Spleen (tissue), 11 donors: Measurements from ENCODE around the gene ENPP5. TPM values are rescaled to one million over a fixed set of nuclear protein-coding genes. Genes with fewer than 3 reads are reported as not detected.
"Not testable (repeated sequence)": the region's sequence is repeated elsewhere in the genome, so short reads cannot be mapped to it uniquely, and the experiment has no call there.

Source experiments
- DNase-seq: peaks from one replicate; pipeline ENCODE4 v3.0.0-alpha.2; 2020
- H3K27ac ChIP-seq, 8 donors: fragments of 200-600 bp; sonication (generic) in 7 of 8; 1 replicate in 4 of 8; 2 replicates in 4 of 8; pipeline versions ENCODE4 v1.5.0 to v1.8.0; 2016 to 2021; ENCODE audit warnings: inconsistent platforms in 4 of 8, mild to moderate bottlenecking in 4 of 8, moderate library complexity in 1 of 8
- H3K27me3 ChIP-seq, 7 donors: fragments of 200-600 bp; sonication (generic) in 6 of 7; replicated peaks in 1 of 7; 1 replicate in 4 of 7; 2 replicates in 3 of 7; pipeline versions ENCODE4 v1.5.0 to v1.8.0; 2016 to 2021; ENCODE audit warnings: inconsistent platforms in 3 of 7, mild to moderate bottlenecking in 1 of 7
- H3K36me3 ChIP-seq, 6 donors: fragments of 200-600 bp; sonication (generic) in 5 of 6; 1 replicate in 4 of 6; 2 replicates in 2 of 6; pipeline versions ENCODE4 v1.5.0 to v1.8.0; 2016 to 2021; ENCODE audit warnings: inconsistent platforms in 2 of 6
- H3K4me1 ChIP-seq, 6 donors: fragments of 200-600 bp; sonication (generic) in 5 of 6; 1 replicate in 3 of 6; 2 replicates in 3 of 6; pipeline versions ENCODE4 v1.5.0 to v1.8.0; 2016 to 2021; ENCODE audit warnings: inconsistent platforms in 3 of 6
- H3K4me3 ChIP-seq, 8 donors: fragments of 200-600 bp; sonication (generic) in 7 of 8; 1 replicate in 4 of 8; 2 replicates in 4 of 8; pipeline versions ENCODE4 v1.5.0 to v1.8.0; 2016 to 2021; ENCODE audit warnings: inconsistent platforms in 4 of 8, mild to moderate bottlenecking in 4 of 8, moderate library complexity in 2 of 8
- H3K9me3 ChIP-seq, 8 donors: fragments of 200-600 bp; sonication (generic) in 7 of 8; 1 replicate in 4 of 8; 2 replicates in 4 of 8; pipeline versions ENCODE4 v1.5.0 to v1.8.0; 2016 to 2021; ENCODE audit warnings: inconsistent platforms in 4 of 8
- POLR2A ChIP-seq, 3 donors: fragments of 450-650 bp; IDR thresholded peaks; one replicate each; pipeline ENCODE4 v1.5.1; 2017; ENCODE audit warnings: antibody characterized with exemption in 3 of 3, mild to moderate bottlenecking in 1 of 3
- POLR2AphosphoS5 ChIP-seq, 3 donors: sonication (generic); formaldehyde crosslinking; IDR thresholded peaks; one replicate each; pipeline ENCODE4 v1.5.1; 2017; ENCODE audit warnings: antibody characterized with exemption in 3 of 3
- WGBS, 5 donors: extraction: QIAGEN DNeasy Blood & Tissue Kit in 3 of 5; methylation state at CpG; one replicate each; pipeline versions ENCODE4 v1.1.5 to v1.1.7; 2013 to 2018; 5-methylcytosine and 5-hydroxymethylcytosine counted together
- intact Hi-C: fragments of 100-400 bp; cut with DNase I; formaldehyde crosslinking; loops from one replicate; pipeline ENCODE4 v1.15.0; 2023; ENCODE audit warnings: low total_unique reads
- polyA plus RNA-seq, 3 donors: library from polyadenylated mRNA; stranded (reverse); fragments of 200-250 nt; gene quantifications; one replicate each; pipeline ENCODE4 v1.2.1, GENCODE V29; 2013
- total RNA-seq, 7 donors: library from RNA; depleted of rRNA in 3 of 7; stranded (reverse); fragments of >200 nt in 3 of 7; fragmentation: NEBNext Ultra II Directional in 4 of 7; extraction: Animal tissue kit (Norgen Biotek cat#: 25700) in 4 of 7; gene quantifications; one replicate each; pipeline versions ENCODE4 v1.1.0 to v1.2.1, GENCODE V29; 2016 to 2021
- TF ChIP-seq, protein P1 (sequence below), 11 experiments: fragments of 200-600 bp in 7 of 11; fragments of 450-650 bp in 4 of 11; sonication (generic) in 4 of 11; IDR thresholded peaks in 8 of 11; conservative IDR thresholded peaks in 3 of 11; 1 replicate in 7 of 11; 2 replicates in 4 of 11; pipeline versions ENCODE4 v1.4.0 to v1.8.0; 2016 to 2021; ENCODE audit warnings: antibody characterized with exemption in 11 of 11, inconsistent platforms in 4 of 11, mild to moderate bottlenecking in 1 of 11
- donor health status: healthy with polysubstance abuse.
- donor health status: DM: no; HTN: no; CAD: no; lungs with moderate emphysema.
- donor health status: DM: no; HTN: no; CAD: no.
- donor health status: Bipolar disorder and iron deficiency.
- donor health status: healthy.
- donor health status: DM: no; HTN: no; CAD: no.
- donor health status: DM: yes; HTN: yes; CAD: no.

Gene ENPP5
- total and polyA plus RNA-seq, 10 donors: 1.7 to 13.6 (median 5.5) TPM

DNA sequence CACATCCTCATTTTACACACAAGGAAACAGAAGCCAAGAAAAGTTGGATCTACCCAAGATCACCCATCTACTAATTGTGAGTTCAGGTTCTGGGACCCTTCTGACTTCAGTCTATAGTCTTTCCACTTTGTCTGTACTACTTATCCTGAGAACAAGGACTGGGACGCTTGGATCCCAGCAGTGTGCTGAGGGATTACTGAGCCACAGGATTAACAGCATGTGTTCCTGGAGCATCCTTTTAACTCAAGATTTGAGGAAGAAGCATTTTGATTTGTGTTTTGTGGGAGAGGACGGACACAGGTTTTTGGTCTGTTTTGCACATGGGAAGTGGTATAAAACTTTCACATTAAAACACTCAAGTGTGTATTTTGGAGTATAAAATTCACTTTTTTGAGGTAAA is 36.6 kb downstream of the ENPP5 start:
- H3K9me3 ChIP-seq: no peaks in the 10 kb centered on the region
- DNase-seq: no peak
- no peak overlapping the region for H3K27ac ChIP-seq
- no peak overlapping the region for H3K4me3 ChIP-seq
- no peaks in the 10 kb centered on the region for H3K36me3 ChIP-seq
- intact Hi-C loops: no loop called here
- peaks cover 9 to 65% (median 33%) of the 10 kb centered on the region in 6 donors for H3K4me1 ChIP-seq
- H3K27me3 ChIP-seq: no peaks in the 10 kb centered on the region
- TF ChIP-seq POLR2AphosphoS5 (IDR thresholded peaks at IDR 0.05): no peak
- TF ChIP-seq, protein P1, sequence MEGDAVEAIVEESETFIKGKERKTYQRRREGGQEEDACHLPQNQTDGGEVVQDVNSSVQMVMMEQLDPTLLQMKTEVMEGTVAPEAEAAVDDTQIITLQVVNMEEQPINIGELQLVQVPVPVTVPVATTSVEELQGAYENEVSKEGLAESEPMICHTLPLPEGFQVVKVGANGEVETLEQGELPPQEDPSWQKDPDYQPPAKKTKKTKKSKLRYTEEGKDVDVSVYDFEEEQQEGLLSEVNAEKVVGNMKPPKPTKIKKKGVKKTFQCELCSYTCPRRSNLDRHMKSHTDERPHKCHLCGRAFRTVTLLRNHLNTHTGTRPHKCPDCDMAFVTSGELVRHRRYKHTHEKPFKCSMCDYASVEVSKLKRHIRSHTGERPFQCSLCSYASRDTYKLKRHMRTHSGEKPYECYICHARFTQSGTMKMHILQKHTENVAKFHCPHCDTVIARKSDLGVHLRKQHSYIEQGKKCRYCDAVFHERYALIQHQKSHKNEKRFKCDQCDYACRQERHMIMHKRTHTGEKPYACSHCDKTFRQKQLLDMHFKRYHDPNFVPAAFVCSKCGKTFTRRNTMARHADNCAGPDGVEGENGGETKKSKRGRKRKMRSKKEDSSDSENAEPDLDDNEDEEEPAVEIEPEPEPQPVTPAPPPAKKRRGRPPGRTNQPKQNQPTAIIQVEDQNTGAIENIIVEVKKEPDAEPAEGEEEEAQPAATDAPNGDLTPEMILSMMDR (IDR thresholded peaks at IDR 0.05 in 8 of 11, conservative IDR thresholded peaks at IDR 0.05 in 3 of 11): no peak
- TF ChIP-seq POLR2A (IDR thresholded peaks at IDR 0.05): no peak
- WGBS, 5 donors: 72 to 86% (median 82%) methylated on average over 2 of the region's 2 CpGs

DNA sequence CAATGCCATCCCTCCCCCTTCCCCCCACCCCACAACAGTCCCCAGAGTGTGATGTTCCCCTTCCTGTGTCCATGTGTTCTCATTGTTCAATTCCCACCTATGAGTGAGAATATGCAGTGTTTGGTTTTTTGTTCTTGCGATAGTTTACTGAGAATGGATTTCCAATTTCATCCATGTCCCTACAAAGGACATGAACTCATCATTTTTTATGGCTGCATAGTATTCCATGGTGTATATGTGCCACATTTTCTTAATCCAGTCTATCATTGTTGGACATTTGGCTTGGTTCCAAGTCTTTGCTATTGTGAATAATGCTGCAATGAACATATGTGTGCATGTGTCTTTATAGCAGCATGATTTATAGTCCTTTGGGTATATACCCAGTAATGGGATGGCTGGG is 39.5 kb downstream of the ENPP5 start:
- H3K4me3 ChIP-seq, intact Hi-C loops, H3K36me3 ChIP-seq, H3K9me3 ChIP-seq, H3K27me3 ChIP-seq, H3K27ac ChIP-seq, DNase-seq: not testable (repeated sequence)
- 94 to 100% (median 100%) methylated on average over 1 of the region's 1 CpG for WGBS, 5 donors
- H3K4me1 ChIP-seq: peaks cover 20 to 67% (median 49%) of the 10 kb centered on the region in 6 donors

DNA sequence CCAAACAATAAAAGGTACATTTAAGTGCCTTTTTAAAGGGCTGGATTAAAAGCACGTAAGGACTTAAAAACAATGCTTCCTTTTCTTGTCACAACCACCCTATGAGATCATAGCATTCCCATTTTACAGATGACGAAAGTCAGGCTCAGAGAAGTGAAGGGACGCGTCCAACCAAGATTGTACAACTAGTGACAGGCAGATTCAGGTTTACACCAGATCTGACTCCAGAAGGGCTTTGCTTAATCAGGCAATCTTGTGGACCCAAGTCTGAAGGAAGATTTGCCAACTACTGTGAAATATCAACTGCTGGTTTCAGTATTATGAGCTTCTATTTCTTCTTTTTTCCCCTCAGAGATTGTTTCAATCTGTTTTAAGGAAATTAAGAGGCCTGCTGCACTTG is 40.1 kb downstream of the ENPP5 start:
- TF ChIP-seq, protein P1 (IDR thresholded peaks at IDR 0.05 in 8 of 11, conservative IDR thresholded peaks at IDR 0.05 in 3 of 11): no peak
- TF ChIP-seq POLR2AphosphoS5 (IDR thresholded peaks at IDR 0.05): peak in 1 of 3 donors; percentile 39
- no peak for TF ChIP-seq POLR2A (IDR thresholded peaks at IDR 0.05)
- no peaks in the 10 kb centered on the region for H3K36me3 ChIP-seq
- peak overlapping the region; percentile 80 to 91 (median 86) for H3K27ac ChIP-seq
- H3K9me3 ChIP-seq: no peaks in the 10 kb centered on the region
- peak overlapping the region; percentile 52 to 84 (median 71) for H3K4me3 ChIP-seq
- no peaks in the 10 kb centered on the region for H3K27me3 ChIP-seq
- no peak for DNase-seq
- WGBS, 5 donors: 21 to 66% (median 46%) methylated on average over 4 of the region's 4 CpGs
- intact Hi-C loops: no loop called here
- peaks cover 20 to 66% (median 49%) of the 10 kb centered on the region in 6 donors for H3K4me1 ChIP-seq

DNA sequence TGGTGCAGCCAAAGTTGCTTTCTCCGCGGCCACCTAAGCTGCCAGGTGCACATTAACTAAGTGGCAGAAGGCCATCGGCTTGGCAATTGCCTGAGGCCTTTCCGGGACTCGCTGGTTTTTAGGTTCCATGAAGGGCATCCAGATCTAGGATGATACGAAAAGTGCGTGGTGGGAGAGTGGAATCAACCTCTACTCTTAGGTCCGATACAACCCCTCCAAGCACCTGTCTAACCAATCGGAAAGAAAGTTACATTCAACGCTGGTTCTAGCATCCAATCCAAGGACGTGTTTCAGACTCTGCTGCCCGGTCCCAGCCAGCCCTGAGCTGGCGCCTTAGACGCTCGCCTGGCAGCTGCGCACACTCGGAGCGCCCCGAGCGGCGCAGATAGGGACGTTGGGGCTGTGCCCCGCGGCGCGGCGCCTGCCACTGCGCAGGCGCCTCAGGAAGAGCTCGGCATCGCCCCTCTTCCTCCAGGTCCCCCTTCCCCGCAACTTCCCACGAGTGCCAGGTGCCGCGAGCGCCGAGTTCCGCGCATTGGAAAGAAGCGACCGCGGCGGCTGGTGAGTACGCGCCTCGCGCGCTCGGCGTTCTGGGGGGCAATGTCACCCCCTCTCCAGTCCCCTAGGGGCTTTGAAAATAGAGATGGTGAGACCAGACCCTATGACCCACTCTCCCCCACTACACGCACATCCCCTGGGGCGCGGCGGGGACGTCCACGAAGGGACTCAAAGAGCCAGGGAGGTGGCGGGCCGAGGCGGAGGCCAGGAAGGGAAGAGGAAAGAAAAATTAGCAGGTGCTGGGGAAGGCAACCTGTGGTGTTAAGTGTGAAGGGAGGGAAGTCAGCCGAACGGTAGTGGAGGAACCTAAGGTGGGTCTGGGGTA is 40.9 kb downstream of the ENPP5 start, which contains the start of gene ENPP4:
ENPP4 (plus strand) TSS at position 361 of the 883 bp plus-strand sequence. CDS start 9,595 bp downstream, outside the sequence.
- DNase-seq: peak; percentile 97
- WGBS, 5 donors: 0 to 2% (median 0%) methylated on average over 37 to 61 of the region's 61 CpGs
- H3K4me3 ChIP-seq: peak within 1 kb of the TSS; percentile 52 to 84 (median 71)
- H3K27ac ChIP-seq: peak within 1 kb of the TSS; percentile 80 to 91 (median 86)
- H3K27me3 ChIP-seq: no peaks in the 10 kb centered on the region
- TF ChIP-seq, protein P1 (IDR thresholded peaks at IDR 0.05 in 8 of 11, conservative IDR thresholded peaks at IDR 0.05 in 3 of 11): peak in 5 of 11 experiments; percentile 14 to 48 (median 35)
- TF ChIP-seq POLR2AphosphoS5 (IDR thresholded peaks at IDR 0.05): peak; percentile 85 to 91 (median 89)
- peak in 1 of 3 donors; percentile 22 for TF ChIP-seq POLR2A (IDR thresholded peaks at IDR 0.05)
- no peaks in the 10 kb centered on the region for H3K9me3 ChIP-seq
- intact Hi-C loops: no loop called here
- H3K36me3 ChIP-seq: no peaks in the 10 kb centered on the region
- H3K4me1 ChIP-seq: peaks cover 20 to 64% (median 48%) of the 10 kb centered on the region in 6 donors
